PC-9 (cell line): ENCODE data around the gene EPG5.

ENCODE experiments used
- CTCF ChIP-seq: fragments of 200-600 bp; sonication (generic); conservative IDR thresholded peaks from 2 replicates; pipeline ENCODE4 v1.6.1; 2017; ENCODE audit warnings: mixed run types, antibody characterized with exemption, mild to moderate bottlenecking, moderate library complexity
- EZH2 ChIP-seq: fragments of 200-600 bp; sonication (generic); IDR thresholded peaks from 2 replicates; pipeline ENCODE4 v1.8.0; 2017; ENCODE audit warnings: antibody characterized with exemption, low read depth

- TF ChIP-seq CTCF (no peak), EZH2 (no peak)
Measured at GRCh38 chr18:45984546-45985235, 17.6 kb upstream of the EPG5 start.
